SH-SY5Y (cell line): Measurements from ENCODE around the gene RNASE4.
A peak's percentile ranks its signal among the peaks of the same experiment; 100 is the strongest.

Source experiments
- GATA2 ChIP-seq: IDR thresholded peaks from 2 replicates; pipeline ENCODE4 v1.6.1; 2011; ENCODE audit warnings: mild to moderate bottlenecking, low read depth, low read length
- GATA3 ChIP-seq: IDR thresholded peaks from 2 replicates; pipeline ENCODE4 v1.6.1; 2011; ENCODE audit warnings: low read depth, mild to moderate bottlenecking, low read length, moderate library complexity

RNASE4 gene

GRCh38 chr14:20684662-20685456, 499 bp downstream of the RNASE4 start:
- no peak for TF ChIP-seq GATA2
- no peak for TF ChIP-seq GATA3

GRCh38 chr14:20686386-20687143, 2.2 kb downstream of the RNASE4 start:
- TF ChIP-seq GATA2 (no peak), GATA3 (no peak)

- TF ChIP-seq GATA3 (no peak), GATA2 (no peak)
Observed at GRCh38 chr14:20687362-20688166, 3.2 kb downstream of the RNASE4 start.

- TF ChIP-seq GATA3 (no peak), GATA2 (no peak)
Observed at GRCh38 chr14:20688167-20688839, 3.9 kb downstream of the RNASE4 start, which contains the start of gene ANG. TSS of gene ANG (plus strand) at chr14:20688764. CDS start at chr14:20693565, 4,801 bp downstream.

GRCh38 chr14:20690848-20691640, 6.7 kb downstream of the RNASE4 start:
- no peak for TF ChIP-seq GATA3
- no peak for TF ChIP-seq GATA2

GRCh38 chr14:20692116-20692751, 7.9 kb downstream of the RNASE4 start:
- TF ChIP-seq GATA2 (no peak), GATA3 (no peak)

- TF ChIP-seq GATA2 (no peak), GATA3 (no peak)
Observed at GRCh38 chr14:20696764-20697163, 12.4 kb downstream of the RNASE4 start.

- TF ChIP-seq GATA2 = peak; percentile 60
- TF ChIP-seq GATA3 = no peak
Observed at GRCh38 chr14:20697273-20698017, 13.1 kb downstream of the RNASE4 start.

- TF ChIP-seq GATA2 = no peak
- TF ChIP-seq GATA3 = no peak
Observed at GRCh38 chr14:20698018-20698329, 13.6 kb downstream of the RNASE4 start.

- TF ChIP-seq GATA3 = no peak
- no peak for TF ChIP-seq GATA2
Observed at GRCh38 chr14:20698934-20699333, 14.6 kb downstream of the RNASE4 start.

GRCh38 chr14:20699931-20700330, 15.6 kb downstream of the RNASE4 start:
- TF ChIP-seq GATA2 = no peak
- no peak for TF ChIP-seq GATA3

GRCh38 chr14:20706657-20707355, 22.4 kb downstream of the RNASE4 start:
- TF ChIP-seq GATA3 = no peak
- TF ChIP-seq GATA2 = no peak
